ENCODE results near the gene DLG1.
A peak's percentile ranks its signal among the peaks of the same experiment; 100 is the strongest.
"Not testable (repeated sequence)": the region's sequence is repeated elsewhere in the genome, so short reads cannot be mapped to it uniquely, and the experiment has no call there.

Gene DLG1

GRCh38 chr3:197286678-197287077, 11.7 kb downstream of the DLG1 start:
- DNase-seq = no peak

- no peak for DNase-seq
These were observed 12.9 kb downstream of the DLG1 start for GRCh38 chr3:197285557-197285956.

- no peak for DNase-seq
These were observed 15.4 kb downstream of the DLG1 start for GRCh38 chr3:197283045-197283444.

GRCh38 chr3:197281849-197282248, 16.6 kb downstream of the DLG1 start:
- DNase-seq = no peak

GRCh38 chr3:197280156-197280555, 18.3 kb downstream of the DLG1 start:
- no peak for DNase-seq

GRCh38 chr3:197278933-197279332, 19.5 kb downstream of the DLG1 start:
- DNase-seq = no peak

GRCh38 chr3:197276808-197277207, 21.6 kb downstream of the DLG1 start:
- not testable (repeated sequence) for DNase-seq

GRCh38 chr3:197270558-197271317, 27.7 kb downstream of the DLG1 start:
- no peak for DNase-seq

GRCh38 chr3:197269024-197269423, 29.4 kb downstream of the DLG1 start:
- no peak for DNase-seq

- DNase-seq = no peak
These were observed 30.1 kb downstream of the DLG1 start for GRCh38 chr3:197268294-197268693.

- DNase-seq = no peak
These were observed 32.1 kb downstream of the DLG1 start for GRCh38 chr3:197266331-197266730.

GRCh38 chr3:197262709-197263108, 35.7 kb downstream of the DLG1 start:
- no peak for DNase-seq

- DNase-seq = no peak
These were observed 37.3 kb downstream of the DLG1 start for GRCh38 chr3:197261164-197261509.

GRCh38 chr3:197260491-197261163, 37.8 kb downstream of the DLG1 start:
- DNase-seq = no peak

GRCh38 chr3:197259096-197259495, 39.3 kb downstream of the DLG1 start:
- DNase-seq = no peak

- DNase-seq = no peak
These were observed 40.1 kb downstream of the DLG1 start for GRCh38 chr3:197258168-197258755.

- DNase-seq = no peak
These were observed 40.7 kb downstream of the DLG1 start for GRCh38 chr3:197257711-197258110.

GRCh38 chr3:197256836-197257444, 41.5 kb downstream of the DLG1 start:
- peak; percentile 23 for DNase-seq

GRCh38 chr3:197256104-197256503, 42.3 kb downstream of the DLG1 start:
- no peak for DNase-seq

- DNase-seq = no peak
These were observed 45.0 kb downstream of the DLG1 start for GRCh38 chr3:197253238-197253947.

GRCh38 chr3:197249542-197249941, 48.9 kb downstream of the DLG1 start:
- no peak for DNase-seq

GRCh38 chr3:197248341-197248740, 50.1 kb downstream of the DLG1 start:
- no peak for DNase-seq

GRCh38 chr3:197244751-197245150, 53.7 kb downstream of the DLG1 start:
- DNase-seq = no peak

Data from activated CD4-positive, alpha-beta T cell treated with anti-CD3 and anti-CD28 coated beads, Interleukin-2, amount 50 U/mL, for 4 hours (primary cell).